Measurements from ENCODE around the gene PDGFD.
"Not testable (repeated sequence)": the region's sequence is repeated elsewhere in the genome, so short reads cannot be mapped to it uniquely, and the experiment has no call there.

Gene PDGFD

GRCh38 chr11:104054911-104055529 is 108.9 kb downstream of the PDGFD start:
- no peak for DNase-seq (ENCODE audit: low spot score)

- no peak for DNase-seq (ENCODE audit: low spot score)
These were observed 110.0 kb downstream of the PDGFD start for GRCh38 chr11:104053743-104054478.

- DNase-seq (ENCODE audit: low spot score), result no peak
These were observed 112.2 kb downstream of the PDGFD start for GRCh38 chr11:104051778-104052177.

GRCh38 chr11:104049116-104049515 is 114.8 kb downstream of the PDGFD start:
- DNase-seq (ENCODE audit: low spot score), result no peak

GRCh38 chr11:104046858-104047257 is 117.1 kb downstream of the PDGFD start:
- DNase-seq (ENCODE audit: low spot score), result not testable (repeated sequence)

- no peak for DNase-seq (ENCODE audit: low spot score)
These were observed 117.6 kb downstream of the PDGFD start for GRCh38 chr11:104046331-104046730.

- DNase-seq (ENCODE audit: low spot score), result no peak
These were observed 120.2 kb downstream of the PDGFD start for GRCh38 chr11:104043678-104044239.

- DNase-seq (ENCODE audit: low spot score), result no peak
These were observed 120.8 kb downstream of the PDGFD start for GRCh38 chr11:104043142-104043541.

- no peak for DNase-seq (ENCODE audit: low spot score)
These were observed 122.2 kb downstream of the PDGFD start for GRCh38 chr11:104041792-104042191.

- no peak for DNase-seq (ENCODE audit: low spot score)
These were observed 127.0 kb downstream of the PDGFD start for GRCh38 chr11:104036995-104037394.

GRCh38 chr11:104036588-104036987 is 127.4 kb downstream of the PDGFD start, which contains the start of gene DDI1:
DDI1 (plus strand) TSS chr11:104036640; CDS start chr11:104036823, 183 bp downstream.
- no peak for DNase-seq (ENCODE audit: low spot score)

GRCh38 chr11:104033561-104033960 is 130.4 kb downstream of the PDGFD start:
- no peak for DNase-seq (ENCODE audit: low spot score)

- DNase-seq (ENCODE audit: low spot score), result no peak
These were observed 130.8 kb downstream of the PDGFD start for GRCh38 chr11:104033134-104033533.

GRCh38 chr11:104028476-104029263 is 135.3 kb downstream of the PDGFD start:
- DNase-seq (ENCODE audit: low spot score), result no peak

GRCh38 chr11:104024572-104024971 is 139.4 kb downstream of the PDGFD start:
- DNase-seq (ENCODE audit: low spot score), result no peak

- no peak for DNase-seq (ENCODE audit: low spot score)
These were observed 148.1 kb downstream of the PDGFD start for GRCh38 chr11:104015649-104016415.

- no peak for DNase-seq (ENCODE audit: low spot score)
These were observed 152.9 kb downstream of the PDGFD start for GRCh38 chr11:104011044-104011443.

GRCh38 chr11:104009744-104010143 is 154.2 kb downstream of the PDGFD start:
- no peak for DNase-seq (ENCODE audit: low spot score)

- no peak for DNase-seq (ENCODE audit: low spot score)
These were observed 158.6 kb downstream of the PDGFD start for GRCh38 chr11:104005234-104005855.

- DNase-seq (ENCODE audit: low spot score), result no peak
These were observed 160.5 kb downstream of the PDGFD start for GRCh38 chr11:104003491-104003890.

GRCh38 chr11:104001561-104002056 is 162.3 kb downstream of the PDGFD start:
- no peak for DNase-seq (ENCODE audit: low spot score)
